ENCODE results near the gene HMCN1.

HMCN1 gene

GRCh38 chr1:186125035-186125434 lies 390.8 kb downstream of the HMCN1 start:
- H3K4me1 ChIP-seq (ENCODE audit: insufficient read depth, poor library complexity, severe bottlenecking): no peaks in the 10 kb centered on the region
- TF ChIP-seq CTCF (IDR thresholded peaks at IDR 0.05; ENCODE audit: poor library complexity, severe bottlenecking): no peak
- no peak for DNase-seq (ENCODE audit: low spot score)
- no peaks in the 10 kb centered on the region for H3K36me3 ChIP-seq (ENCODE audit: low read depth)
- no peaks in the 10 kb centered on the region for H3K27me3 ChIP-seq (ENCODE audit: insufficient read depth, poor library complexity, severe bottlenecking)
- H3K4me3 ChIP-seq (ENCODE audit: severe bottlenecking): no peak overlapping the region
- no peak overlapping the region for H3K27ac ChIP-seq (ENCODE audit: poor library complexity, severe bottlenecking)
- no peak for ATAC-seq (ENCODE audit: low read depth)
- no peaks in the 10 kb centered on the region for H3K9me3 ChIP-seq (ENCODE audit: severe bottlenecking)

DNA sequence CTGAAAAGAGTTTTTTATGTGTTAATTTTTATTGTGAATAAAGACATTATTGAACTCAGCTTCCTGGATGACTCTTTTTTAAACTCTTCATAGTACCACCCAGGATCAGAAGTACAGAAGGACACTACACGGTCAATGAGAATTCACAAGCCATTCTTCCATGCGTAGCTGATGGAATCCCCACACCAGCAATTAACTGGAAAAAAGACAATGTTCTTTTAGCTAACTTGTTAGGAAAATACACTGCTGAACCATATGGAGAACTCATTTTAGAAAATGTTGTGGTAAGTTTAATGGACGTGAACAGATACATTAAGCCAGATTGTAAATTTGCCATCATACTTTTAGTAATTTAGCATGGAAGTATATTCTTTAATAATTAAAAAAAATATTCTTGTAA lies 391.3 kb downstream of the HMCN1 start:
- Histone ChIP-seq H3K27ac (ENCODE audit: poor library complexity, severe bottlenecking) (no peak overlapping the region), H3K4me1 (ENCODE audit: insufficient read depth, poor library complexity, severe bottlenecking) (no peaks in the 10 kb centered on the region), H3K9me3 (ENCODE audit: severe bottlenecking) (no peaks in the 10 kb centered on the region), H3K4me3 (ENCODE audit: severe bottlenecking) (no peak overlapping the region), H3K27me3 (ENCODE audit: insufficient read depth, poor library complexity, severe bottlenecking) (no peaks in the 10 kb centered on the region), H3K36me3 (ENCODE audit: low read depth) (no peaks in the 10 kb centered on the region)
- no peak for ATAC-seq (ENCODE audit: low read depth)
- no peak for DNase-seq (ENCODE audit: low spot score)
- no peak for TF ChIP-seq CTCF (IDR thresholded peaks at IDR 0.05; ENCODE audit: poor library complexity, severe bottlenecking)

DNA sequence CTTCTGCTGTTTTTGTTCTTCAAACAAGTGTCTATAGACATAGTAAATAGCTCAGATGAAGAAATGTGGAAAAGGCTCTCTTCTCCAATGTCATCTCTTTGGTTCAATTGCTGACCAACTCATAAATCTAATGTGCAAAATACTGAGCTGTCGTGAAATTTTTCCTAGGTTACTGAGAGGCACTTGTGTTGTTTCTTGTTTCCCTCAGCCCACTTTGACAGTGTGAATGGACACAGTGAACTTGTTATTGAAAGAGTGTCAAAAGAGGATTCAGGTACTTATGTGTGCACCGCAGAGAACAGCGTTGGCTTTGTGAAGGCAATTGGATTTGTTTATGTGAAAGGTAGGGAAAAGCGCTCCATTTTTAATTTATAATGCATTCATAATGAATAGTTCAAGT lies 395.6 kb downstream of the HMCN1 start:
- H3K36me3 ChIP-seq (ENCODE audit: low read depth): no peaks in the 10 kb centered on the region
- H3K27ac ChIP-seq (ENCODE audit: poor library complexity, severe bottlenecking): no peak overlapping the region
- H3K4me3 ChIP-seq (ENCODE audit: severe bottlenecking): no peak overlapping the region
- no peaks in the 10 kb centered on the region for H3K9me3 ChIP-seq (ENCODE audit: severe bottlenecking)
- DNase-seq (ENCODE audit: low spot score) (no peak), ATAC-seq (ENCODE audit: low read depth) (no peak)
- no peaks in the 10 kb centered on the region for H3K27me3 ChIP-seq (ENCODE audit: insufficient read depth, poor library complexity, severe bottlenecking)
- no peaks in the 10 kb centered on the region for H3K4me1 ChIP-seq (ENCODE audit: insufficient read depth, poor library complexity, severe bottlenecking)
- no peak for TF ChIP-seq CTCF (IDR thresholded peaks at IDR 0.05; ENCODE audit: poor library complexity, severe bottlenecking)

GRCh38 chr1:186139115-186139514 lies 404.9 kb downstream of the HMCN1 start:
- no peak for TF ChIP-seq CTCF (IDR thresholded peaks at IDR 0.05; ENCODE audit: poor library complexity, severe bottlenecking)
- Histone ChIP-seq H3K4me3 (ENCODE audit: severe bottlenecking) (no peak overlapping the region), H3K27ac (ENCODE audit: poor library complexity, severe bottlenecking) (no peak overlapping the region), H3K27me3 (ENCODE audit: insufficient read depth, poor library complexity, severe bottlenecking) (no peaks in the 10 kb centered on the region), H3K36me3 (ENCODE audit: low read depth) (no peaks in the 10 kb centered on the region), H3K4me1 (ENCODE audit: insufficient read depth, poor library complexity, severe bottlenecking) (no peaks in the 10 kb centered on the region), H3K9me3 (ENCODE audit: severe bottlenecking) (no peaks in the 10 kb centered on the region)
- DNase-seq (ENCODE audit: low spot score) (no peak), ATAC-seq (ENCODE audit: low read depth) (no peak)

DNA sequence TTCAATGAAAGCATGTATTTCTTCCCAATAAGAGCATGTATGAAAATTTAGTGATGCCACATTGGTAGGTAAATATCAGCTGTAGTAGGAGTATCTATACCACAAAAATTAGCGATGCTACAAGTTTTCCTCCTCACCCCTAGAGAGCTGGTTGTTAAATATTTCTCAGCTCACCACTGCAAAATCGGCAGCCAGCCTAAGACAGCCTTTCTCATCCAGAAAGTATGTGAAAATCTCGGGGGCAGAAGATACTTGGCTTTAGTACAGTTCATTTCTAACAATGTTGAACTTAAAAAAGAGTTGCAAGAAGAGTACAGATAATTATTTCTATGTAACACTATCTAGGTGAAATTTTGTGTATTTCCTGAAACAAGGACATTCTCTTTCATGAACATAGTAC lies 405.5 kb downstream of the HMCN1 start:
- ATAC-seq (ENCODE audit: low read depth): no peak
- DNase-seq (ENCODE audit: low spot score): no peak
- no peaks in the 10 kb centered on the region for H3K36me3 ChIP-seq (ENCODE audit: low read depth)

More for the DNA sequence above, 405.5 kb downstream of the HMCN1 start:
- no peak for TF ChIP-seq CTCF (IDR thresholded peaks at IDR 0.05; ENCODE audit: poor library complexity, severe bottlenecking)
- Histone ChIP-seq H3K9me3 (ENCODE audit: severe bottlenecking) (no peaks in the 10 kb centered on the region), H3K4me1 (ENCODE audit: insufficient read depth, poor library complexity, severe bottlenecking) (no peaks in the 10 kb centered on the region), H3K27me3 (ENCODE audit: insufficient read depth, poor library complexity, severe bottlenecking) (no peaks in the 10 kb centered on the region), H3K27ac (ENCODE audit: poor library complexity, severe bottlenecking) (no peak overlapping the region), H3K4me3 (ENCODE audit: severe bottlenecking) (no peak overlapping the region)

All from RWPE2 (cell line).